NCI-H146 treated with DMSO at 0.1 percent for 48 hours (cell line): ENCODE measurements around the gene LOX.

Experiments used
- DNase-seq: peaks from one replicate; lab custom pipeline; 2025; ENCODE audit not compliant: unreplicated experiment; lab: John Stamatoyannopoulos, UW

The LOX gene

DNA sequence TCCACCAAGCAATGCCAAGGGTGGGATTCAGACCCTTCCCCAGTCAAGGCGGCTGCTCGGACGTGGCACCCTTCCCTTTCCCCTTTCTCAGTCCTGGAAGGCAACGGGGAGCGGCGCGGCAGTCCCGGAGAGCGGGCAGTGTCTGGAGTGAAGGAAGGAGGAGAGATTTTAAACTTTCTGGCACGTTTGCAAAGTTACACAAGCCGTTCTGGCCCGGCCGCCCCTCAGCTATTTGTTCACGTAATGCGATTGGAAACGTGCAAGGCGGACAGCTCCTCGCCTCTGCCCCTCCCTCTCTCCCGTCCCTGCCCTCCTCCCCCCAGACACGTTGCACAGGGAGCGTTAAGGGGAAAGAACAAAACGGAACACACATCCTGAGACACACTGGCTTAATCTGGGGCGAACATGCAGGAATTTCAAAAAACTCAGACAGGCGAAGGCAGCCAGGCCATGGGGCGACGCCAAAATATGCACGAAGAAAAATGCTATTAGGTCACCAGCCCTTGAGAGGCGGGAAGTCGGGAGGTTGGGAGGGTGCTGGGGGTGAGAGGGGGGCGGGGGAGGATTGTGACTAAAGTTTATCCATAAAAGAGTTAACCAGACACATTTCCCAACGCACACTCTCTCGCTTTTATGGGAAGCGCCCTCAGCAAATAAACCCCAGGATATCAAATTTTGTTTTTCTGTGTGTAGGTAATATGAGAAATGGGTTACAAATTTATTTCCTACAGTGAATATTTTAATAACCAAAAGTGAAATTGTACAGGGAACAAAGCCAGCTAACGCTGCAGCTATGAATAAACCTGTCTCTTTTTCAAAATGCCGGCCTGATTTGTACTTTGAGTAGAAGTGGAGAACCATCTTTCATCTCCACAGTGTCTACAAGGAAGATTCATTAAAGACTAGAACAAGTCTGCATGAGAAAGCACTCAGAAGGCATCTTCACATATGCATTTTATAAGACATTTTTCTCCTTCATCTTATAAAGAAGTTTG lies at the start of gene LOX:
LOX (minus strand) TSS at position 144 of the 995 bp plus-strand sequence. CDS start 274 bp downstream, outside the sequence.
- peak; percentile 7 for DNase-seq

DNA sequence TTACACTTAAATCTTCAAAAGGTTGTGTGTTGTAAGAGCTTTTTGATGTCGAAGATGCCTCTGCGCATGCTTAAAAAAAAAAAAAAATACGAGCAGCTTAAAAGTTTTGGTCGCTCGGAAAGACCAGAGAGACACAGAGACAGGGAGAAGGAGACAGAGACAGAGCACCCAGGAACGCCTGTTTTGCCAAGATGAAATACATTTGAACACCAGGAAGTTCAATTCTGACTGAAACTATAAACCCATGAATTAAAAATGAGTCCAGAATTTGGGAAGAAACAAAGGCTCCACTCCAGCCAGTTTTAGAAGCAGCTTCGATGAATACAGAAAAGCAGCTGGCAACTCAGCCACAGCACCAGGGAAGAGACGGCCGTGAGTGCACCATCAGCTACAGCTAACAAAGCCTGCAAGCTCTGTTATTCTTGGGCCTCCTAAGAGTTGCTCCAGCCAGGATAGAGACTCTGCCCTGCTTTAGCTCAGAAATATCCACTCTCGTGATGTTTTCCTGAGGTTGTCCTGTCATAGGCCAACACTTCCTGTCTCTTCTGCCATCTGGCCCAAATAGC lies 48.8 kb upstream of the LOX start:
- no peak for DNase-seq

- DNase-seq: no peak
Measured at GRCh38 chr5:122126177-122126755, 48.2 kb upstream of the LOX start.

- DNase-seq: no peak
Measured at GRCh38 chr5:122124766-122125165, 46.7 kb upstream of the LOX start.

DNA sequence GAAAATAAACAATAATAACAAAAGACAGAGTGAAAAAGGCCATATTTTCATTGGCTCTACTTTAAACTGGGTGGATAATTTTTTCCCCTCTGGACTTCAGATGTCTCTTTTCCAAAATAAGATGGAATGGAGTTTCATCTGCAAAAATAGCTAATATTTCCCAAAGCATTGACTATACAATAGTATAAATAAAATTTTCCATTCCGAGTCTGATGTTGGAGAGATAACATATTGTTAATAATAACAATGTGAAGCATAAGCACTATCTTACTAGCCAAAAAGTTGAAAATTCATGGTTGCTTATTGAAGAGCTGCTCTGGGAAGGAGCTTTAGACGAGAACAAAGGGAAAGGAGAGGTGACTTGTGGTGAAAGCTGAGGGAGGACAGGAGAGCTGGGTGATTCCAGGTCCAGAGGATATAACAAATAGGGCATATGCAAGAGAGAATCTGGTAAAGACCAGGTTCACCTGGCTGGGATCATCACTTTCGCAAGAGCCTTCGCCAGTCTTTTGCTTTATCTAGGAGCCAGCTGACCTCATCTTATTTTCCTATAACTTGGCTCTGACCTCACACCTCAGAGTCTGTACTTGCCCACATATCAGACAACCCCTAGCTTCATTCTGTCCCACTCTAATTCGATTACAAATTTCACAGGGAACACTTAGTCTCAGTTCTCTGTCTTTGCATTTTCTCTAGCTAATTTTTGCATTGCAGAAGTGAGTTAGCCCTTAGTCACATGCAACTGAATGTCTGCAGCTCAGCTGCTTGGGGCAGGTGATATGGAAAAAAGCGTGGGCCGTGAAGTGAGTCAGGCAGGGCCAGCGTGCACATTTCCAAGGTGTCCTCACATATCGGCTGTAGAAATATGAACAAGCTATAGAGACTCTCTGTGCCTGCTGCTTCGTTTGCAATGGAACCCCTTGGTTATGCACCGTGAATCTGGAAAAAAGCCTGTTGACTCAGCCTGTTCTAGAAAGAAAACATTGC lies 43.7 kb upstream of the LOX start:
- no peak for DNase-seq

- no peak for DNase-seq
Measured at GRCh38 chr5:122120957-122121356, 42.9 kb upstream of the LOX start.

DNA sequence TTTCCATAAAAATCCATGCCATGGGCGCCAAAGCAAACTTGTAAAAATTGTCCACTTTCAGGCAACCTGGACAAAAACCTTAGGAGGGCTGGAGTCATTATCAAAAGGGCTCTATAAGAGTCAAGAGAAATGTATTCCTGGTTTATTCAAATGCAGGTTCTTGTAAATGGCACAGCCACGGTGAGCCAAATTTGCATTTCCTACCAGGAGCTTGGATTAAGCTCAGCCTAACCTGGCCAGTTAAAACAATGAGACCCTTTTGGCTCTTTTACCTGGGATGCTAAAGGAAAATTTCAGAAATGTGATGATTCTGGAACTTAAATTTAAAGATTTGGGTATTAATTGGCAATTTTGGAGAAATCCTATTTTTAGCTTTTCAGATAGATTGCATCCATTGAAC lies 42.4 kb upstream of the LOX start:
- DNase-seq: no peak

DNA sequence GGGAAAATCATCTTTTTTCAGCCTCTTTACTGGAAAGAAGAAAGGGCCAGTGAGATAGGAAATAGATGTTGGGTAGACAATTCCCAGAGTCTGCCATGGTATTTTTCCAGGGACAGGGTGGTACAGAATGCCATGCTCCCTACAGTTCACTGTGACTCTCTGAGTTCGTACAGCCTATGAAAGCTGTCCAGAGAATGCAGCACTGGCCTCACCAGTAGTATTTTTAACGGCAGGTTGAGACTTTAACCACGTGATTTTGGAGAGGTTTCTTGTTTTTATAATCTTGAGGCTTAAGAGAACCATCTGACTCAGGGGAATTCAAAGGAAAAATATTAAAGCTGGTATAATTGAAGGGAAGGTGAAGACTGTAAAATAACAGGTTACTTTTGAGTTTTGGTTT lies 41.1 kb upstream of the LOX start:
- no peak for DNase-seq

DNA sequence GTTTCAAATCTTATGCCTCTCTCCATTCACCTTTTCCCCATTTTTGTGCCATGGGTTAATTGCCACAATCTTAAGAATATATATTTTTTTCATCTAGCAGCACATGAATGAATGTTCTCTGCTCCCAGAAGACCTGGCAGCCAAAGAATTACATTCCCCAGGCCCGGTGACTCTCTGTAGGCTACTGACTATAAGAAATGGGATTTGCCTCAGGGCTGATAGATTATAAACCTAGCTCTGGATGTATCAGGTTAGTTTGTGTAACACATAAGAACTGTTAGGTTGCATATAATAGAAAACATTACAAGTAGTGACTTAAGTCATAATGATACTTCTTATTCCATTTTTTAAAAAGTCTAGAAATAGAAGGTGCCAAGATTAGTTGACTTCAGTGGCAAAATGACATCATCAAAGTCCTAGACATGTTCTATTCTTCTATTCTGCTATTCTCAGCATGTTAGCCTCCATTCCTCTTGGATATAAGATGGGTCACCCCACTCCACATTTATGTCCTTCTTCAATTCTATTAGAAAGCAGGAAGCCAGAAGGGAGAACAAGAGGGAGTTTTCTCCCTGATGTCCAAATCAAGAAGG lies 40.4 kb upstream of the LOX start:
- no peak for DNase-seq

- no peak for DNase-seq
Measured at GRCh38 chr5:122114501-122114900, 36.4 kb upstream of the LOX start.

DNA sequence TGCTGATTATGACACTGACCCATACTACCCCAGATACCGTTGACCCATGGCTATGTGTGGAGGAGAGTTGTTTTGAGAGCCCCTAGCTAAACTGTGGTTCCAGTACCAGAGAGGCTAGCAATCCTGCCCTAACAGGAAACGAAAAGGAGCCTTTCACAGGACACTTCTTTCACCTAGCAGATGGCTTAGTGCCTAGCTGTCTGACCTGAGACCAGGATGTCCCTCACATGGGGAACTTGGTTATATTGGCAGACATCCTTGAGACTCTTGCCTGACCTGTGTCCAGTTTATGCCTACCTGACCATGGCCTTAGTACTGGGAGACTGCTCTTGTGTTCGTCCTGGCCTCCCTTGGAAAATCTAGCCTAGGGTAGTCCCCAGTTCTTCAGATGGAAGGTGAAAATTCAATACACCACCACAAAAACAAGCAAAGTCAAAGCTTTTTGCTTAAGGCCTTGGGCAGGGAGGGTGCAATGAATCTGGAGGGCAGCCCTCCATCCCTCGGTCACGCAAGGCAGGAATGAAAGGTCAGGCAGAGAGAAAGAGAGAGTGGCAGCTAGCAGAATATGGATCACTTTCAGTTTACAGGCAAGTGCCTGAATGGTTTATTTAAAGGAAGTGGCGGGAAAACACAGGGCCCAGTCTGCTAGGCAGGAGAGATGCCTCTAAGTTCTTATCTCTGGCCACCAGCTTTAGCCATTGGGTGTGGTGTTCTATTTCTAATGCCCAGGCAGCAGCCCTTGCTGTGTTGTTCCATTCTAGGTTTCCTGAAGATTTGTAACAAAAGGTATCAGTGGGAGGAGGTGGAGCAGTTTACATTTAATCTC lies 34.9 kb upstream of the LOX start:
- no peak for DNase-seq

GRCh38 chr5:122112063-122112462 lies 34.0 kb upstream of the LOX start:
- DNase-seq: no peak

DNA sequence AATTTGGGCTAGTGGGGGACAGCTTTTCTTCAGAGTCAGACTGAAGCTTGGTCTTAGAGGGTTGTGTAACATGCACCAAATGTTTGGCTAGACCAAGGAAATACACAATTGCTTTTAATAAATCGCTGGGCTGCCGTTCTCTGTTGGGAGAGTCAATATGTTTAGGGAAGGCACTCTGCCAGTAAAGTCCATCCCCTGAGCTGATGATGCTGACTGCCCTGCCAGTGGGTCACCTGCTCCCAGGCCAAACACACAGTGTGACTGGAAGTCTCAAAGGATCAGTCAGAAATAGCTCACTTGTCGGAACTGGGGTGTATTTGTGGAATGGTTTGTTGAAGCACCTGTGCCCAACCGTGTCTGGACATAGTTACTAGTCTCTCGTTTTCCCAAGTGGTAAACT lies 33.4 kb upstream of the LOX start:
- no peak for DNase-seq

GRCh38 chr5:122110987-122111386 lies 32.9 kb upstream of the LOX start:
- DNase-seq: no peak

DNA sequence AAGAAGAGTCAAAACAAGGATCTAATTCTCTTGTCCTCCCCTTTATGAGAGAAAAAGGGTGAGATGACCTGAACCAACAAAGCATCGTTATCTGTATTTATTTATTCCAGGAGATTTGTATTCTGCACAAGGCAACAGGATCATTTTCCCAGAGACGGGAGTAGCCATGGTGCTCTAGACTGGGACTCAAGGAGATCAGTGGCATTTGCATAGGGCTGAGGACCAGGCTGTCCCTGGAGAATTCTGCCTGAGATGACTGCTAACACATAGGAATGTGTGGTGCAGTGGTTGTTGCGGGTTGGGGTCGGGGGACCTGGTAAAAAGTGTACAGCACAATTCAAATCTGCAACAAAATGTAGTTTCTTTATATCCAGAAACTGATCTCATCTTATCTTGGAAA lies 29.0 kb upstream of the LOX start:
- DNase-seq: no peak

DNA sequence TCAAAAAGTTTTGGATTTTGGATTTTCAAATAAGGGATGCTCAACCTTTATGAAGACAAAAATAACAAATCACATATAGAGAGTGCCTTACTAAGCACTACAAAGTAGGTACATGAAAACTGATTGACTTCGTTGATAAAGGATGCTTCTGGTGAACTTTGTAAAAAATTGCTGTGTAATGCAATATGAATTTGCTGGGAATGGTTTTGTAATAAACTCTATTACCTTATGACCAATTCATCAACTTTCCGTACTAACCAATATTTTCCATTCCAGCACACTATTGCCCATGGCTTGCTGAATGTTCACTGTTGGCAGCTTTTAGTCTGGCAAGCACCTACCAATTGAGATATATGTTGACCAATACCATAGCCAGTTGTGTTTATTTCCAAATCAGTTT lies 27.9 kb upstream of the LOX start:
- no peak for DNase-seq

DNA sequence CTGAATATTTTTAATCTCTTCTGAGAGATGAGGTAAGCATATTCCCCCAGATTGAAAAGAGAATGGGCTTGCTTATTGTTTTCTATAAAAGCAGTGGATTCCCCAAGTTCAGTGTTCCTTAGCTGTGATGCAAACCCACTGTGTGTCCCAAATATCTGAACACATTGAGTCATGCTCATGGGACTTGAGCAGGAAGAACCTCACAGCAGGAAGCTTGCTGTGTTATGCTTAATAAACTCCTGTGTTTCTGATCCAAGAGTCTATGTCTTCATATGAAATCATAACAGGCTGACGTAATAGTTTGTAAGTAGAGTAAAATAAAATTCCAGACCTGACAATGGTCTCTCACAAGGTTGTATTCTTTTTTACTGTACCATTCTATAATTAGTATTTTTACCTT lies 24.8 kb upstream of the LOX start:
- no peak for DNase-seq

- no peak for DNase-seq
Measured at GRCh38 chr5:122101636-122102285, 23.7 kb upstream of the LOX start.
